GM18517 (cell line): ENCODE results near the gene TTC22.

Experiments used
- ATAC-seq: cut with Tn5 transposase; IDR thresholded peaks from one replicate; pipeline ENCODE4 v1.9.1; 2021; ENCODE audit warnings: mild to moderate bottlenecking, moderate library complexity; ENCODE audit not compliant: unreplicated experiment

Gene TTC22

GRCh38 chr1:54758678-54759348 is 42.3 kb downstream of the TTC22 start:
- ATAC-seq = no peak

- no peak for ATAC-seq
Measured at GRCh38 chr1:54757833-54758232, 43.3 kb downstream of the TTC22 start.

- ATAC-seq = no peak
Measured at GRCh38 chr1:54754486-54755285, 46.4 kb downstream of the TTC22 start.

GRCh38 chr1:54754045-54754444 is 47.1 kb downstream of the TTC22 start:
- no peak for ATAC-seq

GRCh38 chr1:54751426-54751825 is 49.7 kb downstream of the TTC22 start:
- no peak for ATAC-seq

GRCh38 chr1:54750596-54750995 is 50.5 kb downstream of the TTC22 start:
- ATAC-seq = no peak

- ATAC-seq = no peak
Measured at GRCh38 chr1:54748094-54748835, 52.9 kb downstream of the TTC22 start.

GRCh38 chr1:54745864-54746263 is 55.3 kb downstream of the TTC22 start:
- ATAC-seq = no peak

GRCh38 chr1:54745274-54745673 is 55.8 kb downstream of the TTC22 start:
- ATAC-seq = no peak

- ATAC-seq = no peak
Measured at GRCh38 chr1:54744696-54745095, 56.4 kb downstream of the TTC22 start.

- no peak for ATAC-seq
Measured at GRCh38 chr1:54743416-54744226, 57.5 kb downstream of the TTC22 start.

- no peak for ATAC-seq
Measured at GRCh38 chr1:54742282-54742681, 58.8 kb downstream of the TTC22 start.

- no peak for ATAC-seq
Measured at GRCh38 chr1:54741531-54741930, 59.6 kb downstream of the TTC22 start.

GRCh38 chr1:54738244-54738643 is 62.9 kb downstream of the TTC22 start:
- ATAC-seq = no peak

- ATAC-seq = no peak
Measured at GRCh38 chr1:54736685-54737084, 64.4 kb downstream of the TTC22 start.
